ENCODE results near the gene NUDT21. TPM values are rescaled to one million over a fixed set of nuclear protein-coding genes. Genes with fewer than 3 reads are reported as not detected.

NUDT21 gene
- total RNA-seq, 1 donor from 2014 or later, result 135 TPM

DNA sequence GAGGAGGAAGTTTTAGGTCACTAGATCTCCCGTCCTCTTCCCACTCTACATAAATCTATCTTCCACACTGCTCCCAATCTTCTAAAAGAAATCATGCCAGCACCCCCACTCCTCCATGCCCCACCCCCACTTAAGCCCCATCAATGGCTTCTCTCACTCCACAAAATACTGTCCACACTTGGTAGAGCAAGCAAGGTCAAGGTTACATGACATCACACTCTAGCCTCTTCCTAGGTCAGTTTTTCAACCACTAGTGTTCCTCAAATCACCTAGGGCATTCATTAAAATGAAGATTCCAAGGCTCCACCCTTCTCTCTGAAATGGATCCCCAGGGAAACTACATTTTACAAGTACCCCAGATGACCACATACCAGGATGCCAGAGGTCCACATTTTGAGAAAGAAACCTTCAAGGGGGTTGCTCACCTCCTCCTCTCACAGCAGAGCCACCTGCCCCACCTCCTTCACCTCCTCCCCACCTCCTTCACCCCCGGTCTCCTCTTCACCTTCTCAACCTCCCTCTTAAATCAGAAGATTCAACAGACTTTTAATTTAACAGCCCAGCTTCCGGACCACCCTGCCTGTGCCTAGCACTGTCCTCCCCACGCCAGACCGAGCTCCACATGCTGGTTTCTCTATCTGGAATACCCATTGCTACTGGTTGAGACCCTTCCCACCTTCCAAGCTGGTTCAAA is 29.0 kb downstream of the NUDT21 start:
- no peaks in the 10 kb centered on the region for H3K36me3 Mint-ChIP-seq (ENCODE audit: unreplicated experiment)
- peaks cover 4% of the 10 kb centered on the region for H3K9me3 Mint-ChIP-seq (ENCODE audit: unreplicated experiment)
- peaks cover 18% of the 10 kb centered on the region for H3K4me1 Mint-ChIP-seq (ENCODE audit: low read depth, unreplicated experiment)
- no peak overlapping the region for H3K4me3 Mint-ChIP-seq (ENCODE audit: unreplicated experiment)
- no peak for DNase-seq
- H3K27ac Mint-ChIP-seq (ENCODE audit: unreplicated experiment), result no peak overlapping the region
- TF ChIP-seq, protein P1, sequence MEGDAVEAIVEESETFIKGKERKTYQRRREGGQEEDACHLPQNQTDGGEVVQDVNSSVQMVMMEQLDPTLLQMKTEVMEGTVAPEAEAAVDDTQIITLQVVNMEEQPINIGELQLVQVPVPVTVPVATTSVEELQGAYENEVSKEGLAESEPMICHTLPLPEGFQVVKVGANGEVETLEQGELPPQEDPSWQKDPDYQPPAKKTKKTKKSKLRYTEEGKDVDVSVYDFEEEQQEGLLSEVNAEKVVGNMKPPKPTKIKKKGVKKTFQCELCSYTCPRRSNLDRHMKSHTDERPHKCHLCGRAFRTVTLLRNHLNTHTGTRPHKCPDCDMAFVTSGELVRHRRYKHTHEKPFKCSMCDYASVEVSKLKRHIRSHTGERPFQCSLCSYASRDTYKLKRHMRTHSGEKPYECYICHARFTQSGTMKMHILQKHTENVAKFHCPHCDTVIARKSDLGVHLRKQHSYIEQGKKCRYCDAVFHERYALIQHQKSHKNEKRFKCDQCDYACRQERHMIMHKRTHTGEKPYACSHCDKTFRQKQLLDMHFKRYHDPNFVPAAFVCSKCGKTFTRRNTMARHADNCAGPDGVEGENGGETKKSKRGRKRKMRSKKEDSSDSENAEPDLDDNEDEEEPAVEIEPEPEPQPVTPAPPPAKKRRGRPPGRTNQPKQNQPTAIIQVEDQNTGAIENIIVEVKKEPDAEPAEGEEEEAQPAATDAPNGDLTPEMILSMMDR (IDR thresholded peaks at IDR 0.05; ENCODE audit: partially characterized antibody, unreplicated experiment), result no peak
- peaks cover 2% of the 10 kb centered on the region for H3K27me3 Mint-ChIP-seq (ENCODE audit: unreplicated experiment)

DNA sequence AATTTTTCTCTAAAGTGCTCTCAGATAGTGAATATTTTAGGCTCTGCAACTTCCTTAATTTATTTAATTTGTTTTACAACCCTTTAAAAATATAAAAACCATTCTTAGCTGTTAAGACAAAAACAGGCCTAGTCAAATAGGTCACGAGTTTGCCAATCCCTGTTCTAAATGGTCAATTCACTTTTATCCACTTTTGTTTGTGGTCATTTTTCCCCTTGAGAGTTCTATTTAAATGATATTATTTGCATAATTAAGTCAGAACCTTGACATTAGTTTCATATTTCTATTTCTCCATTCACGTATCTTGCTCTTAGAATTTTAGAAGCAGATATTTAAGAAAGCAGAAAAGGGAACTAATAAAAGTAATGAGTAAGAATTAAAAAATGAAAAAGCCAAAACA is 29.8 kb downstream of the NUDT21 start:
- no peak overlapping the region for H3K4me3 Mint-ChIP-seq (ENCODE audit: unreplicated experiment)

DNA sequence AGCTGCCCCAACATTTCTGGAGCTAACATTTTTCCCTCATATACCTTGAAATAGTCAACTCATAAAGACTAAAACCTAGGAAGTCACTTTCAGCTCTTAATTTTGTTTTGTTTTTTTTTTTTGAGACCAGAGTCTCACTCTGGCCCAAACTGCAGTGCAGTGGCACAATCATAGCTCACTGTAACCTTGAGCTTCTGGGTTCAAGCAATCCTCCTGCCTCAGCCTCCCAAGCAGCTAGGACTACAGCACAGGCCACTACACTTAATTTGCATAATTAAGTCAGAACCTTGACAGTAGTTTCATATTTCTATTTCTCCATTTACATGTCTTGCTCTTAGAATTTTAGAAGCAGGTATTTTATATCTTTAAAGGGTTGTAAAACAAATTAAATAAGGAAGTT is 30.5 kb downstream of the NUDT21 start:
- Mint-ChIP-seq H3K4me1 (ENCODE audit: low read depth, unreplicated experiment) (peaks cover 15% of the 10 kb centered on the region), H3K27me3 (ENCODE audit: unreplicated experiment) (peaks cover 2% of the 10 kb centered on the region), H3K36me3 (ENCODE audit: unreplicated experiment) (no peaks in the 10 kb centered on the region), H3K4me3 (ENCODE audit: unreplicated experiment) (no peak overlapping the region), H3K9me3 (ENCODE audit: unreplicated experiment) (peaks cover 4% of the 10 kb centered on the region), H3K27ac (ENCODE audit: unreplicated experiment) (no peak overlapping the region)
- TF ChIP-seq, protein P1 (IDR thresholded peaks at IDR 0.05; ENCODE audit: partially characterized antibody, unreplicated experiment), result no peak
- no peak for DNase-seq

More for the DNA sequence above, 29.8 kb downstream of the NUDT21 start:
- H3K4me1 Mint-ChIP-seq (ENCODE audit: low read depth, unreplicated experiment), result peaks cover 18% of the 10 kb centered on the region
- H3K27me3 Mint-ChIP-seq (ENCODE audit: unreplicated experiment), result peaks cover 2% of the 10 kb centered on the region
- H3K9me3 Mint-ChIP-seq (ENCODE audit: unreplicated experiment), result peaks cover 4% of the 10 kb centered on the region
- TF ChIP-seq, protein P1 (IDR thresholded peaks at IDR 0.05; ENCODE audit: partially characterized antibody, unreplicated experiment), result no peak
- H3K27ac Mint-ChIP-seq (ENCODE audit: unreplicated experiment), result no peak overlapping the region
- H3K36me3 Mint-ChIP-seq (ENCODE audit: unreplicated experiment), result no peaks in the 10 kb centered on the region
- DNase-seq, result no peak

DNA sequence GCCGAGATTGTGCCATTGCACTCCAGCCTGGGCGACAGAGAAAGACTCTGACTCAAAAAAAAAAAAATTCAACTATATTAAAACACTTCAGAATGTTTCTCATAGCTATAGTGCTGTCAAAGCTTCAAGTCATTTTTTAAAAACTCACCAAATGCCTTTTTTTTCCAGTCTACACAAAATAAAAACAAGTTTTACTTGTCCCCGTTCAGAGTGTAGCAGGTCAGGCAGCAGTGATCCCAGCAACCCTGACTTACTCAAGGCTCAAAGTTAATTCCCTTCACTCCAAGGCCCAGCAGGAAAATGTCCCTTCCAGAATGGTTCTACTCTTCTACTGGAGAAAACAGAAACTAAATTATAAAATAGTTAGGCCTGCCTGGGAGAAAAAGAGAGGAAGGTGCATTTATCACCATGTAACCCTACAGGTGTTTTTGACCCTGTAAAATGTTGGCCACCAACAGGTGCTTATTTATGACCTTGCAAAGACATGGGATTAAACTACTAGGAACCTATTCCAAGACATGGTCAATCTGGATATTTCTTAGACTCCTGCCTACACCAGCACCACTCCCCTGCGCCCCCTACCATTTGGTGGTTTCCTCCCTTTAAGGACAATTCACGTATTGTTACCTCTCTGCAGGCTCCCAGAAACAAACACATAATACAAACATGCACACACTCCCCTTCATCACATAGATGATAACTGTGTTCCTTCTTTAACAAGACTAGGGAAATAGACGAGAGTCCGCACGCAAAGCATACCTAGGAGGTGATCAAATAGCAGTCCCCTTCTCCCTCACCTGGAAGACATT is 31.2 kb downstream of the NUDT21 start:
- DNase-seq, result no peak
- Mint-ChIP-seq H3K4me3 (ENCODE audit: unreplicated experiment) (no peak overlapping the region), H3K36me3 (ENCODE audit: unreplicated experiment) (no peaks in the 10 kb centered on the region), H3K4me1 (ENCODE audit: low read depth, unreplicated experiment) (peaks cover 16% of the 10 kb centered on the region), H3K9me3 (ENCODE audit: unreplicated experiment) (peaks cover 4% of the 10 kb centered on the region), H3K27ac (ENCODE audit: unreplicated experiment) (no peak overlapping the region), H3K27me3 (ENCODE audit: unreplicated experiment) (peaks cover 2% of the 10 kb centered on the region)
- TF ChIP-seq, protein P1 (IDR thresholded peaks at IDR 0.05; ENCODE audit: partially characterized antibody, unreplicated experiment), result no peak

DNA sequence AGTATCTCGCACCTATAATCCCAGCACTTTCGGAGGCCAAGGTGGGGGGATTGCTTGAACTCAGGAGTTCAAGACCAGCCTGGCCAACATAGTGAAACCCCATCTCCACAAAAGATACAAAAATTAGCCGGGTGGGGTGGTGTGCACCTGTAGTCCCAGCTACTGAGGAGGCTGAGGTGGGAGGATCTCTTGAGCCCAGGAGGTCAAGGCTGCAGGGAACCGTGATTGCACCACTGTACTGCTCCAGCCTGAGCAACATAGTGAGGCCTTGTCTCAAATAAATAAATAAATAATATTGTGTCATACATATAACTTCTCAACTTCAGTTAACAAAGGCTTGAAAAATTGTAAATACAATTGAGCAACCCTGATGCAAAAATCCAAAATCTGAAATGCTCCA is 34.0 kb downstream of the NUDT21 start:
- TF ChIP-seq, protein P1 (IDR thresholded peaks at IDR 0.05; ENCODE audit: partially characterized antibody, unreplicated experiment), result no peak
- no peak overlapping the region for H3K4me3 Mint-ChIP-seq (ENCODE audit: unreplicated experiment)
- no peaks in the 10 kb centered on the region for H3K36me3 Mint-ChIP-seq (ENCODE audit: unreplicated experiment)
- no peak for DNase-seq
- no peak overlapping the region for H3K27ac Mint-ChIP-seq (ENCODE audit: unreplicated experiment)
- H3K27me3 Mint-ChIP-seq (ENCODE audit: unreplicated experiment), result peaks cover 2% of the 10 kb centered on the region
- H3K4me1 Mint-ChIP-seq (ENCODE audit: low read depth, unreplicated experiment), result peaks cover 5% of the 10 kb centered on the region
- no peaks in the 10 kb centered on the region for H3K9me3 Mint-ChIP-seq (ENCODE audit: unreplicated experiment)
